ENCODE measurements around the gene OTUD4.

OTUD4 gene

GRCh38 chr4:145083891-145084605 lies 96.3 kb downstream of the OTUD4 start:
- TF ChIP-seq, protein P1, sequence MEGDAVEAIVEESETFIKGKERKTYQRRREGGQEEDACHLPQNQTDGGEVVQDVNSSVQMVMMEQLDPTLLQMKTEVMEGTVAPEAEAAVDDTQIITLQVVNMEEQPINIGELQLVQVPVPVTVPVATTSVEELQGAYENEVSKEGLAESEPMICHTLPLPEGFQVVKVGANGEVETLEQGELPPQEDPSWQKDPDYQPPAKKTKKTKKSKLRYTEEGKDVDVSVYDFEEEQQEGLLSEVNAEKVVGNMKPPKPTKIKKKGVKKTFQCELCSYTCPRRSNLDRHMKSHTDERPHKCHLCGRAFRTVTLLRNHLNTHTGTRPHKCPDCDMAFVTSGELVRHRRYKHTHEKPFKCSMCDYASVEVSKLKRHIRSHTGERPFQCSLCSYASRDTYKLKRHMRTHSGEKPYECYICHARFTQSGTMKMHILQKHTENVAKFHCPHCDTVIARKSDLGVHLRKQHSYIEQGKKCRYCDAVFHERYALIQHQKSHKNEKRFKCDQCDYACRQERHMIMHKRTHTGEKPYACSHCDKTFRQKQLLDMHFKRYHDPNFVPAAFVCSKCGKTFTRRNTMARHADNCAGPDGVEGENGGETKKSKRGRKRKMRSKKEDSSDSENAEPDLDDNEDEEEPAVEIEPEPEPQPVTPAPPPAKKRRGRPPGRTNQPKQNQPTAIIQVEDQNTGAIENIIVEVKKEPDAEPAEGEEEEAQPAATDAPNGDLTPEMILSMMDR (IDR thresholded peaks at IDR 0.05), result no peak

More at GRCh38 chr4:145083891-145084605, 96.3 kb downstream of the OTUD4 start:
- H3K36me3 ChIP-seq, result peaks cover 11 to 23% (median 22%) of the 10 kb centered on the region in 3 donors
- DNase-seq, result no peak
- no peaks in the 10 kb centered on the region for H3K9me3 ChIP-seq
- no peak overlapping the region for H3K4me3 ChIP-seq
- H3K27me3 ChIP-seq, result no peaks in the 10 kb centered on the region
- intact Hi-C loops (cut with DNase I; ENCODE audit: low total_unique reads), result no loop called here
- no peaks in the 10 kb centered on the region for H3K4me1 ChIP-seq
- H3K27ac ChIP-seq, result no peak overlapping the region

All from tibial artery (tissue), 4 donors.